WTC11 (cell line): ENCODE results near the gene KIF2A. TPM values are rescaled to one million over a fixed set of nuclear protein-coding genes. Genes with fewer than 3 reads are reported as not detected.

Source experiments
- ATAC-seq: fragments of 200-7000 bp; cut with Tn5 transposase; 2 replicates; pipeline ENCODE4 v1.10.0; 2021; ENCODE audit warnings: mild to moderate bottlenecking, moderate library complexity
- CTCF ChIA-PET: fragments of 300-600 bp; sonication (Branson Sonifier 250); formaldehyde crosslinking; loops from one replicate; lab custom pipeline; 2021; ENCODE audit warnings: antibody characterized with exemption; lab: Charles Lee
- POLR2A ChIA-PET: fragments of 350-600 bp; sonication (Branson Sonifier 250); formaldehyde crosslinking; loops from one replicate; lab custom pipeline; 2021; ENCODE audit warnings: antibody characterized with exemption; lab: Charles Lee
- DNase-seq: peaks from one replicate; pipeline ENCODE4 v3.0.0; 2021; ENCODE audit warnings: low spot score
- H3K27ac Mint-ChIP-seq: 2 replicates; pipeline ENCODE4 v1.8.0; 2021; ENCODE audit warnings: mixed read lengths
- H3K27me3 Mint-ChIP-seq: 2 replicates; pipeline ENCODE4 v1.8.0; 2021; ENCODE audit warnings: low read depth, mild to moderate bottlenecking, moderate library complexity, mixed read lengths
- H3K36me3 Mint-ChIP-seq: 2 replicates; pipeline ENCODE4 v1.8.0; 2021; ENCODE audit warnings: mixed read lengths
- H3K4me1 Mint-ChIP-seq: 2 replicates; pipeline ENCODE4 v1.8.0; 2022; ENCODE audit warnings: mixed read lengths
- H3K4me3 Mint-ChIP-seq: 2 replicates; pipeline ENCODE4 v1.8.0; 2021; ENCODE audit warnings: mild to moderate bottlenecking, moderate library complexity, mixed read lengths
- H3K9me3 Mint-ChIP-seq: 2 replicates; pipeline ENCODE4 v1.8.0; 2021; ENCODE audit warnings: mixed read lengths
- ATF2 ChIP-seq: sonication (generic); formaldehyde crosslinking; IDR thresholded peaks from 2 replicates; pipeline ENCODE4 v1.8.1; 2022; ENCODE audit warnings: low read depth, missing genetic modification reagents, borderline replicate concordance
- GRHL2 ChIP-seq: fragments of 250-450 bp; sonication (Bioruptor Pico); IDR thresholded peaks from 2 replicates; pipeline ENCODE4 v1.8.0; 2022; ENCODE audit warnings: mild to moderate bottlenecking, moderate library complexity; ENCODE audit not compliant: insufficient replicate concordance, severe bottlenecking
- JAZF1 ChIP-seq: fragments of 250-450 bp; sonication (Bioruptor Pico); IDR thresholded peaks from 2 replicates; pipeline ENCODE4 v1.9.0; 2021; ENCODE audit warnings: moderate library complexity, mild to moderate bottlenecking, inconsistent platforms
- NFE2L1 ChIP-seq: sonication (generic); formaldehyde crosslinking; IDR thresholded peaks from 2 replicates; pipeline ENCODE4 v1.8.1; 2023; ENCODE audit warnings: missing genetic modification reagents
- NR1H2 ChIP-seq: sonication (generic); formaldehyde crosslinking; IDR thresholded peaks from 2 replicates; pipeline ENCODE4 v1.9.0; 2021; ENCODE audit warnings: mild to moderate bottlenecking, moderate library complexity, missing genetic modification reagents
- NR3C1 ChIP-seq: sonication (generic); formaldehyde crosslinking; conservative IDR thresholded peaks from 2 replicates; pipeline ENCODE4 v1.8.1; 2023; ENCODE audit warnings: low read depth, mild to moderate bottlenecking, missing genetic modification reagents
- PRRX2 ChIP-seq: fragments of 250-450 bp; sonication (Bioruptor Pico); IDR thresholded peaks from 2 replicates; pipeline ENCODE4 v1.8.0; 2021; ENCODE audit warnings: mild to moderate bottlenecking
- RORB ChIP-seq: fragments of 250-450 bp; sonication (Bioruptor Pico); IDR thresholded peaks from 2 replicates; pipeline ENCODE4 v1.9.0; 2021; ENCODE audit warnings: mild to moderate bottlenecking
- USF1 ChIP-seq: sonication (generic); formaldehyde crosslinking; IDR thresholded peaks from 2 replicates; pipeline ENCODE4 v1.8.0; 2022; ENCODE audit warnings: mild to moderate bottlenecking, missing genetic modification reagents
- ZNF263 ChIP-seq: sonication (generic); formaldehyde crosslinking; IDR thresholded peaks from 2 replicates; pipeline ENCODE4 v1.8.1; 2022; ENCODE audit warnings: low read depth, mild to moderate bottlenecking, moderate library complexity, missing genetic modification reagents
- ZNF532 ChIP-seq: fragments of 250-450 bp; sonication (Bioruptor Pico); IDR thresholded peaks from 2 replicates; pipeline ENCODE4 v1.9.0; 2021; ENCODE audit warnings: mild to moderate bottlenecking, borderline replicate concordance
- ZNF671 ChIP-seq: fragments of 250-450 bp; sonication (Bioruptor Pico); IDR thresholded peaks from 2 replicates; pipeline ENCODE4 v1.8.0; 2021; ENCODE audit warnings: mild to moderate bottlenecking
- total RNA-seq: library from RNA; stranded (reverse); gene quantifications from 3 replicates; pipeline ENCODE4 v1.2.3, GENCODE V29; 2021
- TF ChIP-seq, protein P1 (sequence below): sonication (generic); formaldehyde crosslinking; IDR thresholded peaks from 2 replicates; pipeline ENCODE4 v1.8.1; 2022; ENCODE audit warnings: low read depth, mild to moderate bottlenecking, moderate library complexity, missing genetic modification reagents, borderline replicate concordance
- TF ChIP-seq, protein P2 (sequence below): sonication (generic); formaldehyde crosslinking; IDR thresholded peaks from 2 replicates; pipeline ENCODE4 v1.8.1; 2023; ENCODE audit warnings: mild to moderate bottlenecking, missing genetic modification reagents, moderate library complexity

The KIF2A gene
- total RNA-seq, 1 experiment from 2014 or later = 77.8 TPM

DNA sequence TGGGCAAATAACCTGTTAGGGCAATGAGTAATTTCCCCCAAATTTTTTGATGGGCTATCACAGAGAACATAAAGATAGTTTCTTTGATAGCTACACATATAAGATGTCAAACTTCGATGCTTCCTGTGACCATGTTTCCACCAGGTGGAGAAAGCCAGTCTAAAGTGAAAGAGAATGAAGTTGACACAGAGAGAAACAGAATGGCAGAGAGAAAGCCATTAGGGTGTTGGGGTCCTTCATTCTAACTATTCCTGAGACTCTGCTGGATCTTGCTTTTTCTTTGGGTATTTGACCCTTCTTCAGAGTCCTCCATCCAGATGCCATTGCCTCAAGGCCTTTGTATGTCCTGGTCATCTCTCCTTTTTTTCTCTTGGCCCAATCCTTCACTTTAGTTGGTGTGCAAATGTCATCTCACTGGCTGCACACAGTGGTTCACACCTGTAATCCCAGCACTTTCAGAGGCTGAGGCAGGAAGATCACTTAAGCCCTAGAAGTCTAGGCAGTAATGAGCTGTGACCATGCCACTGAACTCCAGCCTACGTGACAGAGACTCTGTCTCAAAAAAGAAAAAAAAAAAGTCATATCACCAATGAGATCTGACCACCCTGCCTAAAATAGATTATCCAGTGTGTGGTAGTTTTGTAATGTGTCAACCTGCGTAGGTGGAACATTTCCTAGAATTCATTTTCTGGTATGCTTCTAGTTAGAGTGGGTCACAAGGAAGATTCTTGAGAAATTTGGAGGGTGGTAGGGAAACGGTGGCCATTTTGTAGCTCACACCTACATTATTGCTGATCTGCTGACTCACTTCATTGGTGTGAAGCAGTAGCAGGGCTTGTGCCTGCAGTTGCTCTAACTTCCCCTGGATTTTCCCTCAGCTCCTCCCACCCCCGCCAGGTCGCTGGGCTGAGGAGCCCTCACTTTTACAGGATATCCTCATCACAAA, 20.8 kb upstream of the KIF2A start:
- DNase-seq = no peak
- POLR2A ChIA-PET = no interaction called here
- CTCF ChIA-PET = no interaction called here
- Mint-ChIP-seq H3K36me3 (peaks cover 9% of the 10 kb centered on the region), H3K27me3 (no peaks in the 10 kb centered on the region; the same call in 1 of the 2 replicates), H3K4me1 (peaks cover 2% of the 10 kb centered on the region; the same call in 1 of the 2 replicates), H3K4me3 (no peak overlapping the region), H3K9me3 (peaks cover 30% of the 10 kb centered on the region), H3K27ac (no peak overlapping the region)
- TF ChIP-seq ZNF263 (CRISPR knock-in tag) (no peak), ZNF532 (no peak), GRHL2 (CRISPR knock-in tag) (no peak)
- TF ChIP-seq, protein P1, sequence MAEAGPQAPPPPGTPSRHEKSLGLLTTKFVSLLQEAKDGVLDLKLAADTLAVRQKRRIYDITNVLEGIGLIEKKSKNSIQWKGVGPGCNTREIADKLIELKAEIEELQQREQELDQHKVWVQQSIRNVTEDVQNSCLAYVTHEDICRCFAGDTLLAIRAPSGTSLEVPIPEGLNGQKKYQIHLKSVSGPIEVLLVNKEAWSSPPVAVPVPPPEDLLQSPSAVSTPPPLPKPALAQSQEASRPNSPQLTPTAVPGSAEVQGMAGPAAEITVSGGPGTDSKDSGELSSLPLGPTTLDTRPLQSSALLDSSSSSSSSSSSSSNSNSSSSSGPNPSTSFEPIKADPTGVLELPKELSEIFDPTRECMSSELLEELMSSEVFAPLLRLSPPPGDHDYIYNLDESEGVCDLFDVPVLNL (CRISPR knock-in tag) = no peak
- ATAC-seq = no peak; the same call in 1 of the 2 replicates

- Mint-ChIP-seq H3K27me3 (peaks cover 8% of the 10 kb centered on the region), H3K36me3 (peaks cover 19% of the 10 kb centered on the region), H3K4me3 (no peak overlapping the region), H3K9me3 (peaks cover 43% of the 10 kb centered on the region), H3K4me1 (peaks cover 2% of the 10 kb centered on the region; the same call in 1 of the 2 replicates), H3K27ac (no peak overlapping the region)
- POLR2A ChIA-PET = no interaction called here
- ATAC-seq (no peak), DNase-seq (no peak)
- TF ChIP-seq, protein P2, sequence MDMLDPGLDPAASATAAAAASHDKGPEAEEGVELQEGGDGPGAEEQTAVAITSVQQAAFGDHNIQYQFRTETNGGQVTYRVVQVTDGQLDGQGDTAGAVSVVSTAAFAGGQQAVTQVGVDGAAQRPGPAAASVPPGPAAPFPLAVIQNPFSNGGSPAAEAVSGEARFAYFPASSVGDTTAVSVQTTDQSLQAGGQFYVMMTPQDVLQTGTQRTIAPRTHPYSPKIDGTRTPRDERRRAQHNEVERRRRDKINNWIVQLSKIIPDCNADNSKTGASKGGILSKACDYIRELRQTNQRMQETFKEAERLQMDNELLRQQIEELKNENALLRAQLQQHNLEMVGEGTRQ (CRISPR knock-in tag) = no peak
- TF ChIP-seq ZNF671 (CRISPR knock-in tag) = no peak
- TF ChIP-seq RORB (CRISPR knock-in tag) = no peak
- no peak for TF ChIP-seq ATF2 (CRISPR knock-in tag)
- no peak for TF ChIP-seq NR3C1 (CRISPR knock-in tag)
- no peak for TF ChIP-seq JAZF1
- TF ChIP-seq NFE2L1 = no peak
- no peak for TF ChIP-seq USF1 (CRISPR knock-in tag)
- TF ChIP-seq PRRX2 (CRISPR knock-in tag) = no peak
- no peak for TF ChIP-seq NR1H2
- CTCF ChIA-PET = no interaction called here
Observed at GRCh38 chr5:62286834-62287233, 19.2 kb upstream of the KIF2A start.
